ENCODE data around the gene GALNT13. TPM values are rescaled to one million over a fixed set of nuclear protein-coding genes. Genes with fewer than 3 reads are reported as not detected.

GALNT13 gene
- total and polyA plus RNA-seq, 4 donors: not detected

DNA sequence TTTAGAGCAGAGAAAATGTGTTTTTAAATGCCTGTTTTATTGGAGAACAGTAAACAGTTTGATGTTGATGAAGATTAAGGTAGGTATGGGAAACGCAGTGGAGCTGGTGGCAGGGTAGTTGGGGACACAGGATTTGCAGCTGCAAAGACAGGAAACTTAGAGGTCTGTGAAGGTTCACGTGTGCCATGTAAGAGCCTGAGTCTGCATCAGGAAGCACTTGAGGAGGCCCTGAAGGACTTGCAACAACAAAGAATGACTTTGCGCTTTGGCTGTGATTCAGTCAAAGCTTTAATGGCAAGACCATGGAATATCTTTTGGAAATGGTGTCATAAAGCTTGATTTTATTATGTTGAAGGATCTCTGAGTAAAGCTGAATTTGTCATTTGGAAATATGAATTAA, 479.2 kb downstream of the GALNT13 start:
- no peak overlapping the region for H3K9ac ChIP-seq (ENCODE audit: low read depth in 1 of 2, low read length in 2 of 2)
- no peak overlapping the region for H3K4me3 ChIP-seq (ENCODE audit: low read depth in 1 of 3, low read length in 3 of 3)
- WGBS: 62% methylated on average over 3 of the region's 3 CpGs
- TF ChIP-seq, protein P1, sequence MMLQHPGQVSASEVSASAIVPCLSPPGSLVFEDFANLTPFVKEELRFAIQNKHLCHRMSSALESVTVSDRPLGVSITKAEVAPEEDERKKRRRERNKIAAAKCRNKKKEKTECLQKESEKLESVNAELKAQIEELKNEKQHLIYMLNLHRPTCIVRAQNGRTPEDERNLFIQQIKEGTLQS (IDR thresholded peaks at IDR 0.05): no peak
- no peak for TF ChIP-seq SP1 (IDR thresholded peaks at IDR 0.05)
- TF ChIP-seq JUND (IDR thresholded peaks at IDR 0.05): no peak
- no peak for TF ChIP-seq FOXA1 (IDR thresholded peaks at IDR 0.05)
- no peak for TF ChIP-seq RXRA (IDR thresholded peaks at IDR 0.05)
- no peak for TF ChIP-seq RAD21 (IDR thresholded peaks at IDR 0.05)
- TF ChIP-seq, protein P2, sequence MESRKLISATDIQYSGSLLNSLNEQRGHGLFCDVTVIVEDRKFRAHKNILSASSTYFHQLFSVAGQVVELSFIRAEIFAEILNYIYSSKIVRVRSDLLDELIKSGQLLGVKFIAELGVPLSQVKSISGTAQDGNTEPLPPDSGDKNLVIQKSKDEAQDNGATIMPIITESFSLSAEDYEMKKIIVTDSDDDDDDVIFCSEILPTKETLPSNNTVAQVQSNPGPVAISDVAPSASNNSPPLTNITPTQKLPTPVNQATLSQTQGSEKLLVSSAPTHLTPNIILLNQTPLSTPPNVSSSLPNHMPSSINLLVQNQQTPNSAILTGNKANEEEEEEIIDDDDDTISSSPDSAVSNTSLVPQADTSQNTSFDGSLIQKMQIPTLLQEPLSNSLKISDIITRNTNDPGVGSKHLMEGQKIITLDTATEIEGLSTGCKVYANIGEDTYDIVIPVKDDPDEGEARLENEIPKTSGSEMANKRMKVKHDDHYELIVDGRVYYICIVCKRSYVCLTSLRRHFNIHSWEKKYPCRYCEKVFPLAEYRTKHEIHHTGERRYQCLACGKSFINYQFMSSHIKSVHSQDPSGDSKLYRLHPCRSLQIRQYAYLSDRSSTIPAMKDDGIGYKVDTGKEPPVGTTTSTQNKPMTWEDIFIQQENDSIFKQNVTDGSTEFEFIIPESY (IDR thresholded peaks at IDR 0.05): no peak
- no peak for TF ChIP-seq EGR1 (IDR thresholded peaks at IDR 0.05; ENCODE audit: low read depth in 2 of 2)
- no peak for TF ChIP-seq FOXA2 (IDR thresholded peaks at IDR 0.05)
- TF ChIP-seq GABPA (IDR thresholded peaks at IDR 0.05 in 1 of 2, conservative IDR thresholded peaks at IDR 0.05 in 1 of 2): no peak
- TF ChIP-seq, protein P3, sequence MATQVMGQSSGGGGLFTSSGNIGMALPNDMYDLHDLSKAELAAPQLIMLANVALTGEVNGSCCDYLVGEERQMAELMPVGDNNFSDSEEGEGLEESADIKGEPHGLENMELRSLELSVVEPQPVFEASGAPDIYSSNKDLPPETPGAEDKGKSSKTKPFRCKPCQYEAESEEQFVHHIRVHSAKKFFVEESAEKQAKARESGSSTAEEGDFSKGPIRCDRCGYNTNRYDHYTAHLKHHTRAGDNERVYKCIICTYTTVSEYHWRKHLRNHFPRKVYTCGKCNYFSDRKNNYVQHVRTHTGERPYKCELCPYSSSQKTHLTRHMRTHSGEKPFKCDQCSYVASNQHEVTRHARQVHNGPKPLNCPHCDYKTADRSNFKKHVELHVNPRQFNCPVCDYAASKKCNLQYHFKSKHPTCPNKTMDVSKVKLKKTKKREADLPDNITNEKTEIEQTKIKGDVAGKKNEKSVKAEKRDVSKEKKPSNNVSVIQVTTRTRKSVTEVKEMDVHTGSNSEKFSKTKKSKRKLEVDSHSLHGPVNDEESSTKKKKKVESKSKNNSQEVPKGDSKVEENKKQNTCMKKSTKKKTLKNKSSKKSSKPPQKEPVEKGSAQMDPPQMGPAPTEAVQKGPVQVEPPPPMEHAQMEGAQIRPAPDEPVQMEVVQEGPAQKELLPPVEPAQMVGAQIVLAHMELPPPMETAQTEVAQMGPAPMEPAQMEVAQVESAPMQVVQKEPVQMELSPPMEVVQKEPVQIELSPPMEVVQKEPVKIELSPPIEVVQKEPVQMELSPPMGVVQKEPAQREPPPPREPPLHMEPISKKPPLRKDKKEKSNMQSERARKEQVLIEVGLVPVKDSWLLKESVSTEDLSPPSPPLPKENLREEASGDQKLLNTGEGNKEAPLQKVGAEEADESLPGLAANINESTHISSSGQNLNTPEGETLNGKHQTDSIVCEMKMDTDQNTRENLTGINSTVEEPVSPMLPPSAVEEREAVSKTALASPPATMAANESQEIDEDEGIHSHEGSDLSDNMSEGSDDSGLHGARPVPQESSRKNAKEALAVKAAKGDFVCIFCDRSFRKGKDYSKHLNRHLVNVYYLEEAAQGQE (IDR thresholded peaks at IDR 0.05): no peak
- TF ChIP-seq, protein P4, sequence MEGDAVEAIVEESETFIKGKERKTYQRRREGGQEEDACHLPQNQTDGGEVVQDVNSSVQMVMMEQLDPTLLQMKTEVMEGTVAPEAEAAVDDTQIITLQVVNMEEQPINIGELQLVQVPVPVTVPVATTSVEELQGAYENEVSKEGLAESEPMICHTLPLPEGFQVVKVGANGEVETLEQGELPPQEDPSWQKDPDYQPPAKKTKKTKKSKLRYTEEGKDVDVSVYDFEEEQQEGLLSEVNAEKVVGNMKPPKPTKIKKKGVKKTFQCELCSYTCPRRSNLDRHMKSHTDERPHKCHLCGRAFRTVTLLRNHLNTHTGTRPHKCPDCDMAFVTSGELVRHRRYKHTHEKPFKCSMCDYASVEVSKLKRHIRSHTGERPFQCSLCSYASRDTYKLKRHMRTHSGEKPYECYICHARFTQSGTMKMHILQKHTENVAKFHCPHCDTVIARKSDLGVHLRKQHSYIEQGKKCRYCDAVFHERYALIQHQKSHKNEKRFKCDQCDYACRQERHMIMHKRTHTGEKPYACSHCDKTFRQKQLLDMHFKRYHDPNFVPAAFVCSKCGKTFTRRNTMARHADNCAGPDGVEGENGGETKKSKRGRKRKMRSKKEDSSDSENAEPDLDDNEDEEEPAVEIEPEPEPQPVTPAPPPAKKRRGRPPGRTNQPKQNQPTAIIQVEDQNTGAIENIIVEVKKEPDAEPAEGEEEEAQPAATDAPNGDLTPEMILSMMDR (IDR thresholded peaks at IDR 0.05; ENCODE audit: low read depth, low read length, missing input control): no peak
- TF ChIP-seq HNF4A (conservative IDR thresholded peaks at IDR 0.05): no peak
- TF ChIP-seq, protein P5, sequence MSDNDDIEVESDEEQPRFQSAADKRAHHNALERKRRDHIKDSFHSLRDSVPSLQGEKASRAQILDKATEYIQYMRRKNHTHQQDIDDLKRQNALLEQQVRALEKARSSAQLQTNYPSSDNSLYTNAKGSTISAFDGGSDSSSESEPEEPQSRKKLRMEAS (IDR thresholded peaks at IDR 0.05): no peak
- no peak for TF ChIP-seq TAF1 (conservative IDR thresholded peaks at IDR 0.05)
- no peak for TF ChIP-seq HNF4G (IDR thresholded peaks at IDR 0.05)
- no peak for TF ChIP-seq YY1 (IDR thresholded peaks at IDR 0.05)
- no peak for TF ChIP-seq NR2F2 (IDR thresholded peaks at IDR 0.05)
- H3K9me3 ChIP-seq (ENCODE audit: control insufficient read depth in 4 of 4, low read length in 3 of 4): no peaks in the 10 kb centered on the region
- DNase-seq (ENCODE audit: low spot score): no peak
- H3K27ac ChIP-seq (ENCODE audit: low read depth in 1 of 2, low read length in 2 of 2): no peak overlapping the region
- H3K27me3 ChIP-seq (ENCODE audit: control insufficient read depth in 4 of 4, insufficient read depth in 4 of 4, low read length in 3 of 4): no peaks in the 10 kb centered on the region
- no peaks in the 10 kb centered on the region for H3K4me1 ChIP-seq (ENCODE audit: control insufficient read depth in 4 of 4, insufficient read depth in 4 of 4, low read length in 3 of 4)
- H3K36me3 ChIP-seq (ENCODE audit: control insufficient read depth in 4 of 4, insufficient read depth in 3 of 4, low read depth in 1 of 4, low read length in 3 of 4): no peaks in the 10 kb centered on the region

Measured in liver (tissue), 9 donors.